HFF-Myc (cell line): Measurements from ENCODE around the gene RPL29.

Experiments used
- DNase-seq: peaks from one replicate; pipeline ENCODE4 v3.0.0-alpha.2; 2011; ENCODE audit warnings: low read depth; ENCODE audit errors: extremely low read depth
- H3K4me3 ChIP-seq: replicated peaks from 2 replicates; pipeline ENCODE4 v1.5.1; 2011; ENCODE audit warnings: low read depth, mild to moderate bottlenecking, control low read depth, low read length
- CTCF ChIP-seq: IDR thresholded peaks from 2 replicates; pipeline ENCODE4 v1.5.1; 2012; ENCODE audit warnings: mild to moderate bottlenecking, low read depth, low read length, control low read depth; ENCODE audit errors: missing control alignments

RPL29 gene

DNA sequence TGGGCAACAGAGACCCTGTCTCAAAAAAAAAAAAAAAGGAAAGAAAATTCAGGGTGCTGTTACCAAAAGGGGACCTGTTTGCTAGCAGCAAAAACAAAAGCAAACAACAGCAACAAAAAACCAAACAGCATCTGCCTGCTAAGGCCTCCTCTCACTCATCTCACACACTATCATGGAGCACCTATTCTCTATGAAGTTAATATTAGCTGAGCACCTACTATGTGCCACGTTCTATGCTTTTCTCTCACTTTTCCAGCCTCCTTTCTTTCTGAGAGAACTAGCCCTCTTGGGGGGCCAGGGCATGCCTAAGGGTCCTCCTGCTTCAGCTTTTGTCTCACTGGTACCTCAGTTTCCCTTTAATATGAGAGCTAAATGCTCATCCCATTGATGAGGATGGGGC is 41.0 kb downstream of the RPL29 start:
- DNase-seq: no peak
- no peak for TF ChIP-seq CTCF
- H3K4me3 ChIP-seq: no peak overlapping the region

GRCh38 chr3:51954105-51954504 is 41.6 kb downstream of the RPL29 start:
- no peak for DNase-seq
- TF ChIP-seq CTCF: no peak

DNA sequence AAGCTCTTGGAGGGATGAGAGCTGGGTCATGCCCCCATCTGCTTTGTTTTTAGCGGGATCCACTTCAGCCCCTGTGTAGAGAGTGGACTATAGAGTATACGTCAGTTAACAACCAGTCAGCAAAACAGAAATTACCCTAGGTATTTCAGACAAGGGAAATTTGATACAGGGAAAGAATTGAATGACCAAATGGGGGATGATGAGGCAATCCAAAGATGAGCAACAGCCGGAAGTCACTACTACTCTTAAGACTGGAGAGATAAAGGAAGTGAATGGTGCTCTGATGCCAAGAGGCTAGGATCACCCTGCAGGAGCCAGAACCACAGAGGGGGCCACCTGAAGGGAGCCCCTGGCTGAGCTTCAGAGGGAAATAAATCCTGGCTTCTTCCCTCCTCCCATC is 42.2 kb downstream of the RPL29 start:
- DNase-seq: no peak
- no peak for TF ChIP-seq CTCF

More at GRCh38 chr3:51954105-51954504, 41.6 kb downstream of the RPL29 start:
- H3K4me3 ChIP-seq: no peak overlapping the region

DNA sequence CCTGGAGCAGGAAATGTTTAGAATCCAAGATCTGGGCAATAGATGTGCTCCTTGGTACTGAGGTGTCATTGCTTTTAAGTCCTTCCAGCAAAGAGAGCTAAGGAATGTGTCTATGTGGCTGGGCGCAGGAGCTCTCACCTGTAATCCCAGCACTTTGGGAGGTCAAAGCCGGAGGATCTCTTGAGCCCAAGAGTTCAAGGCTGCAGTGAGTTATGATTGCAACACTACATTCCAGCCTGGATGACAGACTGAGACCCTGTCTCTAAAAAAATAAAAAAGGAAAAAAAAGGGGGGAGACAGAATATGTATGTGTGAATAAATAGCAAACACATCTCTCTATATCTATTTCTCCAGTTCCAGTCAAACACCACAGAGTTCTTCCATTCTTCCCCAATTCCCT is 44.8 kb downstream of the RPL29 start:
- no peak for DNase-seq
- no peak overlapping the region for H3K4me3 ChIP-seq
- TF ChIP-seq CTCF: no peak

More for the DNA sequence above, 42.2 kb downstream of the RPL29 start:
- H3K4me3 ChIP-seq: no peak overlapping the region

DNA sequence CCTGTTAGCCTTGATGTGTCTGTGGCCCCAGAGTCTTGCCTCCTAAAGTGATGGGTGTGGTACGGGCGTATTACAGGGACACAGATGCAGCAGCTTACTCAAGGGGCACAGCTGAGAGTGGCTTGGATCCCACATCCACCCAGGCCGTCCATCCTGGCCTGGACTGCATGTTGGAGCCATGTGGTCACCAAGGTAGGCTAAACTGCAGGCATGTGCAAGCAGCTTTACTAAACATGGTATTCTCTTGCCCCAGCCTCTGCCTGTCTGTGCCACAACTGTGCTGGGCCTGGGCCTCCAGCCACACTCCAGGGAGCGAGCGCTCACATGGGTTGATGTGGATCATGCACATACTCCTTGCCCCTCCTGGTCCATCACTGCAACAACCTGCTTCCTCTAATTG is 46.6 kb downstream of the RPL29 start:
- DNase-seq: no peak
- TF ChIP-seq CTCF: no peak
- no peak overlapping the region for H3K4me3 ChIP-seq

DNA sequence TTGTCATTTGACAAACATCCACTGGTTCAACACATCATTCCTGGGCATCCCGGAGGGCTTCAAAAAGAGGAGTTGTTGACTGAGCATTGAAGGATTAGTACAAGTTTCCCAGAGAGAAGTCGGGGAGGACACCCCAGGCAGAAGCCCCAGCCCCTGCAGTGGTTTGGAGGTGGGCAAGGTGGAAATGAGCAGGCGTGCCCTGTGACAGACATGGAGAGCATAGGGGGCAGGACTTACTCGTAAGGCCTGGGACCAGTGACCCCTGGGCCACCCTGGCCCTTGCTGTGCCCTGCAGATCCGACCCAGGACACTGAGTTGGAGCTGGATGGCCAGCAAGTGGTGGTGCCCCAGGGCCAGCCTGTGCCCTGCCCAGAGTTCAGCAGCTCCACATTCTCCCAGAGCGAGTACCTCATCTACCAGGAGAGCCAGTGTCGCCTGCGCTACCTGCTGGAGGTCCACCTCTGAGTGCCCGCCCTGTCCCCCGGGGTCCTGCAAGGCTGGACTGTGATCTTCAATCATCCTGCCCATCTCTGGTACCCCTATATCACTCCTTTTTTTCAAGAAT is 47.6 kb downstream of the RPL29 start:
- TF ChIP-seq CTCF: no peak
- no peak for DNase-seq
- H3K4me3 ChIP-seq: no peak overlapping the region
